Measurements from ENCODE around the gene PSG11.
"Not testable (repeated sequence)": the region's sequence is repeated elsewhere in the genome, so short reads cannot be mapped to it uniquely, and the experiment has no call there.

PSG11 gene

GRCh38 chr19:43019588-43019987 lies 6.7 kb downstream of the PSG11 start:
- not testable (repeated sequence) for DNase-seq (ENCODE audit: extremely low read depth, low read depth)
- peak; percentile 11 for TF ChIP-seq CTCF (IDR thresholded peaks at IDR 0.05; ENCODE audit: low read depth, low read length)

GRCh38 chr19:43005841-43006240 lies 20.4 kb downstream of the PSG11 start:
- not testable (repeated sequence) for DNase-seq (ENCODE audit: extremely low read depth, low read depth)

- not testable (repeated sequence) for DNase-seq (ENCODE audit: extremely low read depth, low read depth)
These were observed 21.4 kb downstream of the PSG11 start for GRCh38 chr19:43004846-43005245.

GRCh38 chr19:43003634-43004033 lies 22.6 kb downstream of the PSG11 start:
- DNase-seq (ENCODE audit: extremely low read depth, low read depth), result not testable (repeated sequence)

- not testable (repeated sequence) for DNase-seq (ENCODE audit: extremely low read depth, low read depth)
These were observed 23.3 kb downstream of the PSG11 start for GRCh38 chr19:43002948-43003347.

- DNase-seq (ENCODE audit: extremely low read depth, low read depth), result not testable (repeated sequence)
These were observed 30.1 kb downstream of the PSG11 start for GRCh38 chr19:42996161-42996560.

- not testable (repeated sequence) for DNase-seq (ENCODE audit: extremely low read depth, low read depth)
These were observed 34.2 kb downstream of the PSG11 start for GRCh38 chr19:42992029-42992604.

- DNase-seq (ENCODE audit: extremely low read depth, low read depth), result no peak
- no peak for TF ChIP-seq CTCF (IDR thresholded peaks at IDR 0.05; ENCODE audit: low read depth, low read length)
These were observed 36.4 kb downstream of the PSG11 start for GRCh38 chr19:42989851-42990250.

GRCh38 chr19:42989186-42989585 lies 37.1 kb downstream of the PSG11 start:
- not testable (repeated sequence) for DNase-seq (ENCODE audit: extremely low read depth, low read depth)

- DNase-seq (ENCODE audit: extremely low read depth, low read depth), result not testable (repeated sequence)
These were observed 38.1 kb downstream of the PSG11 start for GRCh38 chr19:42988206-42988605.

- peak; percentile 5 for DNase-seq (ENCODE audit: extremely low read depth, low read depth)
- TF ChIP-seq CTCF (IDR thresholded peaks at IDR 0.05; ENCODE audit: low read depth, low read length), result no peak
These were observed 40.7 kb downstream of the PSG11 start for GRCh38 chr19:42985588-42985987.

GRCh38 chr19:42982111-42982510 lies 44.2 kb downstream of the PSG11 start:
- not testable (repeated sequence) for DNase-seq (ENCODE audit: extremely low read depth, low read depth)

GRCh38 chr19:42971451-42971850 lies 54.8 kb downstream of the PSG11 start:
- not testable (repeated sequence) for DNase-seq (ENCODE audit: extremely low read depth, low read depth)
